Smooth muscle cell (in vitro differentiated cells): ENCODE data around the gene TM6SF1. TPM values are rescaled to one million over a fixed set of nuclear protein-coding genes. Genes with fewer than 3 reads are reported as not detected.

Experiments
- microRNA-seq: library from miRNA; unstranded; fragments of <30 nt; microRNA quantifications from one replicate; pipeline ENCODE4, GENCODE V29; 2016; ENCODE audit warnings: borderline number of aligned reads
- polyA plus RNA-seq: library from polyadenylated mRNA; unstranded; fragments of >200 nt; fragmentation: Nextera tagmentation; extraction: Ambion mirVana; gene quantifications from 2 replicates; pipeline ENCODE4 v1.2.1, GENCODE V29; 2016
- small RNA-seq: library from RNA; depleted of rRNA; stranded (forward); fragments of <200 nt; gene quantifications from one replicate; pipeline ENCODE3, GENCODE V24; 2014
- total RNA-seq: library from RNA; depleted of rRNA; stranded (reverse); fragments of >200 nt; gene quantifications from 2 replicates; pipeline ENCODE4 v1.2.3, GENCODE V29; 2014

Gene TM6SF1
- total and polyA plus RNA-seq, 2 experiments from 2014 or later, result 1.5 TPM; not detected in 1

Small RNAs within 50 kb of the gene (microRNA-seq; reads per million reads assigned to microRNA genes)
- not detected for gene MIR4515

Small RNAs within 50 kb of the gene (small RNA-seq; reads per million reads assigned to genes)
- gene MIR4515, result not detected

Other genes starting within 250 kb of the TM6SF1 start
- gene HOMER2, start 154.9 kb upstream of the TM6SF1 start, total RNA-seq, result 16.7 and 18.8 TPM in 2 replicates
- 3.1 and 9.9 TPM in 2 replicates for gene HOMER2, start 154.9 kb upstream of the TM6SF1 start, polyA plus RNA-seq
- 45.6 and 56.6 TPM in 2 replicates for gene RAMAC, start 121.4 kb upstream of the TM6SF1 start, total RNA-seq
- 59.2 and 61.1 TPM in 2 replicates for gene RAMAC, start 121.4 kb upstream of the TM6SF1 start, polyA plus RNA-seq
- gene C15orf40, start 96.0 kb upstream of the TM6SF1 start, total RNA-seq, result 4.2 and 14.3 TPM in 2 replicates
- gene C15orf40, start 96.0 kb upstream of the TM6SF1 start, polyA plus RNA-seq, result 19.3 and 29.0 TPM in 2 replicates
- 75.2 and 84.2 TPM in 2 replicates for gene BTBD1, start 40.4 kb upstream of the TM6SF1 start, total RNA-seq
- 39.3 and 43.2 TPM in 2 replicates for gene BTBD1, start 40.4 kb upstream of the TM6SF1 start, polyA plus RNA-seq
- 61.0 and 62.5 TPM in 2 replicates for gene HDGFL3, start 100.2 kb downstream of the TM6SF1 start, total RNA-seq
- 36.2 and 44.4 TPM in 2 replicates for gene HDGFL3, start 100.2 kb downstream of the TM6SF1 start, polyA plus RNA-seq
- 2.2 and 4.3 TPM in 2 replicates for gene BNC1, start 177.0 kb downstream of the TM6SF1 start, total RNA-seq
- 0.42 and 1.2 TPM in 2 replicates for gene BNC1, start 177.0 kb downstream of the TM6SF1 start, polyA plus RNA-seq